ENCODE results near the gene KCP. TPM values are rescaled to one million over a fixed set of nuclear protein-coding genes. Genes with fewer than 3 reads are reported as not detected.
"Not testable (repeated sequence)": the region's sequence is repeated elsewhere in the genome, so short reads cannot be mapped to it uniquely, and the experiment has no call there.

Gene KCP
- total RNA-seq = 1 to 10 TPM in 1 of 2 donors, under 1 TPM in 1; 0.81 to 1.6 TPM
- long read RNA-seq, partial matches to known transcripts = 0 of 1 reads
- long read RNA-seq, other reads (novel, unspliced or antisense) = 1 of 1 reads

- ATAC-seq = no peak
- intact Hi-C loops (cut with DNase I, micrococcal nuclease) = no loop called here
- peak in 1 of 2 donors; percentile 24 for DNase-seq
Measured at GRCh38 chr7:128910569-128910945, at the start of gene KCP. Gene KCP (minus strand): TSS chr7:128910709. CDS start chr7:128910676, 33 bp downstream.

- intact Hi-C loops (cut with DNase I, micrococcal nuclease) = no loop called here
- DNase-seq = no peak
Measured at GRCh38 chr7:128959296-128959695, 48.8 kb upstream of the KCP start.

GRCh38 chr7:128955981-128956380 is 45.5 kb upstream of the KCP start:
- intact Hi-C loops (cut with DNase I, micrococcal nuclease) = no loop called here
- ATAC-seq = no peak

More at GRCh38 chr7:128959296-128959695, 48.8 kb upstream of the KCP start:
- no peak for ATAC-seq

GRCh38 chr7:128954830-128955802 is 44.6 kb upstream of the KCP start:
- no peak for ATAC-seq
- intact Hi-C loops (cut with DNase I, micrococcal nuclease) = no loop called here
- DNase-seq = no peak

More at GRCh38 chr7:128955981-128956380, 45.5 kb upstream of the KCP start:
- DNase-seq = no peak

DNA sequence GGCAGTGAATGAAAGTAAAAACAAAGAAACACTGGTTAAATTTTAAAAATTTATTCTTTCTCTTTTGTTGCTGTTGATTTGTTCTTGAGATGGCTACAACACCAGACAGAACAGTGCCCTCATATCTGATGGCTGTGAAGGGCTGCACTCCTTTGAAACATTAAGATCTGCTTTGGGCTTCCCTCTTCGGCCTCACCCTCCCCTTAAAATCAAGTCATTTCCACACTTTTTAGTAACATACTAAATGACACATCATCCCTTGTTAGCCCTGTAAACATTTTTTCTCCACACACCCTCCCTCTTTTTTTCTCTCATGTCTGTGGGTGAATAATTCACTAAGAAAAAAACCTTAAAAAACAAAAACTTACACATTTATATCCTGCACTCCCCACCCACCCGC is 43.6 kb upstream of the KCP start:
- DNase-seq (no peak), ATAC-seq (no peak)
- intact Hi-C loops (cut with DNase I, micrococcal nuclease) = no loop called here

DNA sequence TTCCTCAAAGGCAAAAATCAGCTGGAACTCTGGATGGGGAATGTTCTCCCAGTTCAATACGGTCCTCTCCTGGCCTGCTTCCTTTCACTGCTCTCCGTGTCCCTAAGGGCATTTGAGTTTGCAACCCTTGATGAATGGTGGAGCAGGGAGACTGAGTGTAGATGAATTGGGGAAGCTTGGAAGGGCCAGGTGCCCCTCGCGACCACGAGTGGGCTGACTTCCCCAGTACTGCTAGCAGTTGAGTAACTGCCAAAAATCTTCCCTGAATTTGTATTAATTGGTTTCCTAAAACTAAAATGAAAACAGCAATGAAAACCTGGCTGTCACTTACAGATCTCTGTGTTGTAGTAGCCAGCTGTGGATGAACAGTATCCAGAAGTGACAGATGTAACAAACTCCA is 40.8 kb upstream of the KCP start:
- intact Hi-C loops (cut with DNase I, micrococcal nuclease) = no loop called here
- no peak for DNase-seq
- no peak for ATAC-seq

DNA sequence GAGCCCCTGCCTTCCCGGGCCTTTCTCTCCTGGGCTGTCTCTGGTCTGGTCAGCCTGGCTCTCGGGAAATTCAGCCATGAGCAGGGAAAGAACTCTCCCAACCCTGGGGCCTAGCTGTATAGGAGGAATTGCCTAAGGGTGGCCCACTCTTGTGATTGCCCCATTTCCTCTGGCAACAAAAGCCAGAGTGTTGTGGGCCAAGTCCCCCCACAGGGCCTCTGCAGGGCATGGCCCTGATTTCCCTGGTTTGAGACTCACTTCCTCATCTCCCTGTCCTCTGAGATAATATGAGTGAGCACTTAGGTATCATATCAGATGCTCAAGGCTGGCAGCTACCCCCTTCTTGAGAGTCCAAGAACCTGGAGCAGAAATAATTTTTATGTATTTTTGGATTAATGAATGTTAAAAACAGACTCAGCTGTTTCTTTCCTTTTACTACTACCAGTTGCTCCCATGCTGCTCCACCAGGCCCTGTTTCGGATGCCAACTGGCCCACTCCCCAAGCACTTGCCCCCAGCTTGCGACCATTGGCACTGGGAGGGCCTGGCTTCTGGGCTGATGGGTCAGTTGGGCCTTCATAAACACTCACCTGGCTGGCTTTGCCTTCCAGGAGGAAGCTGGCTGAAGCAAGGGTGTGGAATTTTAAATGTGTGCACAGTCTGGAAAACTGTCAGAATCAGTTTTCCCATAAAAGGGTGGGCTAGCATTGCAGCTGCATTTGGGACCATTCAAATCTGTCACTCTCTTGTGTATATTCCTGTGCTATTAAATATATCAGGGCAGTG is 38.7 kb upstream of the KCP start:
- no peak for DNase-seq
- peak; percentile 12 for ATAC-seq
- intact Hi-C loops (cut with DNase I, micrococcal nuclease) = no loop called here

DNA sequence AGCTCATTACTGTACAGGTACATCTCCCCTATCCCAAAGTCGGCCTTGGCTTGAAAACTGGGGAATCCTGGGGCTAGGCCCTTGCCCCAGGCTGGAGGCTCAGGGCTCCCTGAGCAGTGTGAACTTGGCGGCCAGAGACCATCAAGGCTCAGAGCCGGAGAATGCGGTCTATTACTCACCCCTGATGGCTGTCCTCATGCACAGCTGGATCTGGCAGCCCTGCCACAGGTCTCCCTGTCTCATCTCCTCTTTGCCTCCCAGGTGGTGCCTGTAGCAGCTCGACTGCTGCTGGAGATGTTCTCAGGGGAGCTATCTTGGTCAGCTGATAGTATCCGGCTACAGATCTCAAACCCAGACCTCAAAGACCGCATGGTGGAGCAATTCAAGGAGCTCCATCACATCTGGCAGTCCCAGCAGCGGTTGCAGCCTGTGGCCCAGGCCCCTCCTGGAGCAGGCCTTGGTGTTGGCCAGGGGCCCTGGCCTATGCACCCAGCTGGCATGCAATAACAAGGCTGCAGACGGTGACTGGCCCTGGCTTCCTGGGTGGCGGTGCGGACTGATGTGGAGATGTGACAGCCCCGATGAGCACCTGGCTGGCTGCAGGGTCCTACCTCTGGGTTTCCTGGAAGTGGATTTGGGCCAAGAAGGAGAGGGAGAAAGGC is 37.9 kb upstream of the KCP start:
- intact Hi-C loops (cut with DNase I, micrococcal nuclease) = no loop called here
- no peak for DNase-seq
- peak; percentile 13 for ATAC-seq

GRCh38 chr7:128947854-128948253 is 37.3 kb upstream of the KCP start:
- DNase-seq (no peak), ATAC-seq (no peak)
- intact Hi-C loops (cut with DNase I, micrococcal nuclease) = no loop called here

GRCh38 chr7:128946936-128947830 is 36.7 kb upstream of the KCP start:
- intact Hi-C loops (cut with DNase I, micrococcal nuclease) = no loop called here
- DNase-seq = no peak
- ATAC-seq = peak; percentile 44

DNA sequence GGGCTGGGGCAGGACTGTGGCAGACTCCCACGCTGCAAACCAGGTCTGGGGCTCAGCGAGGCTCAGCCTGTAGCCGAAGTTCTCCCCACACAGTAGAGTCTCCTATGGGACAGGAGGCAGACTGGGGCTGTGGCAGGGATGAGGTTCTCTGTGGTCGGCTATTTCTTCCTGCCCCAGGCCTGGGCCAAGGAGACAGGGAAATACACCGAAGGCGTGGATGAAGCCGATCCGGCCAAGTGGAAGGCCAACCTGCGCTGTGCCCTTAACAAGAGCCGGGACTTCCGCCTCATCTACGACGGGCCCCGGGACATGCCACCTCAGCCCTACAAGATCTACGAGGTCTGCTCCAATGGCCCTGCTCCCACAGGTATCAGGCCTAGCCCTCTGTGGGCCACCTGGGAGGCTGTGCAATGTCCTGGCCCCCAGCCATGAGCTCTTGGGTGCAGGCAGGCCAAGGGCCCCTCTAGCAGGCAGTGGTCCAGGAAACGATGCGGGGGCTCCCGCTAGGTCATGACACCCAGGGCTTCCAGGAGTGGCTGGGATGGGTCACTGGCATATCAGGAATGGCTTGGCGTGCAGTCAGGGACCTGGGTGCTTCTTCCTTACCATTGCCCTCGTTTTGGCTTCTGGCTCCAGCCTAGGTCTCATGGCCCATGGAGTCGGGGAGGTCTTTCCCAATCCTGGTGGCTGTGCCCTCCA is 35.3 kb upstream of the KCP start:
- ATAC-seq (no peak), DNase-seq (no peak)
- intact Hi-C loops (cut with DNase I, micrococcal nuclease) = no loop called here

GRCh38 chr7:128944487-128945236 is 34.2 kb upstream of the KCP start:
- ATAC-seq (no peak), DNase-seq (no peak)
- intact Hi-C loops (cut with DNase I, micrococcal nuclease) = no loop called here

GRCh38 chr7:128943251-128943650 is 32.7 kb upstream of the KCP start:
- ATAC-seq; intact Hi-C loops (cut with DNase I, micrococcal nuclease); DNase-seq: not testable (repeated sequence)

GRCh38 chr7:128941946-128942526 is 31.5 kb upstream of the KCP start:
- ATAC-seq (no peak), DNase-seq (no peak)
- intact Hi-C loops (cut with DNase I, micrococcal nuclease) = no loop called here

GRCh38 chr7:128941323-128941890 is 30.9 kb upstream of the KCP start:
- ATAC-seq (no peak), DNase-seq (no peak)
- intact Hi-C loops (cut with DNase I, micrococcal nuclease) = no loop called here

All from left colon (tissue), 2 donors.